Astrocyte of the hippocampus (primary cell): ENCODE results near the gene NDUFS8.
A peak's percentile ranks its signal among the peaks of the same experiment; 100 is the strongest.
"Not testable (repeated sequence)": the region's sequence is repeated elsewhere in the genome, so short reads cannot be mapped to it uniquely, and the experiment has no call there.

Experiments
- DNase-seq: peaks from one replicate; pipeline ENCODE4 v3.0.0; 2011; ENCODE audit warnings: low read depth, low spot score

Gene NDUFS8

GRCh38 chr11:68030318-68031143, at the start of gene NDUFS8:
TSS of gene NDUFS8 (plus strand) at chr11:68030681. CDS start at chr11:68032152, 1,471 bp downstream.
- DNase-seq = peak; percentile 99

GRCh38 chr11:67981226-67981625, 49.3 kb upstream of the NDUFS8 start:
- DNase-seq = peak; percentile 26

GRCh38 chr11:67982255-67982857, 48.1 kb upstream of the NDUFS8 start:
- not testable (repeated sequence) for DNase-seq

GRCh38 chr11:67983951-67984350, 46.5 kb upstream of the NDUFS8 start:
- DNase-seq = no peak

- DNase-seq = not testable (repeated sequence)
Measured at GRCh38 chr11:67985302-67985701, 45.2 kb upstream of the NDUFS8 start.

GRCh38 chr11:67990546-67991346, 39.7 kb upstream of the NDUFS8 start:
- DNase-seq = not testable (repeated sequence)

GRCh38 chr11:67991347-67992121, 38.9 kb upstream of the NDUFS8 start:
- DNase-seq = not testable (repeated sequence)

GRCh38 chr11:67993821-67994220, 36.7 kb upstream of the NDUFS8 start:
- not testable (repeated sequence) for DNase-seq

GRCh38 chr11:67994387-67994786, 36.1 kb upstream of the NDUFS8 start:
- not testable (repeated sequence) for DNase-seq

GRCh38 chr11:67995129-67995528, 35.4 kb upstream of the NDUFS8 start:
- DNase-seq = not testable (repeated sequence)

GRCh38 chr11:67995579-67995978, 34.9 kb upstream of the NDUFS8 start:
- not testable (repeated sequence) for DNase-seq

GRCh38 chr11:67996051-67996450, 34.4 kb upstream of the NDUFS8 start:
- no peak for DNase-seq

- no peak for DNase-seq
Measured at GRCh38 chr11:67996622-67997474, 33.6 kb upstream of the NDUFS8 start.

- no peak for DNase-seq
Measured at GRCh38 chr11:67997475-67997921, 33.0 kb upstream of the NDUFS8 start.

GRCh38 chr11:67998150-67999045, 32.1 kb upstream of the NDUFS8 start:
- DNase-seq = no peak

- no peak for DNase-seq
Measured at GRCh38 chr11:67999201-67999629, 31.3 kb upstream of the NDUFS8 start.

GRCh38 chr11:67999704-68000103, 30.8 kb upstream of the NDUFS8 start:
- DNase-seq = no peak

GRCh38 chr11:68002575-68002937, 27.9 kb upstream of the NDUFS8 start:
- no peak for DNase-seq
